SH-SY5Y (cell line): ENCODE measurements around the gene KIF1A.

Experiments
- GATA2 ChIP-seq: IDR thresholded peaks from 2 replicates; pipeline ENCODE4 v1.6.1; 2011; ENCODE audit warnings: mild to moderate bottlenecking, low read depth, low read length
- GATA3 ChIP-seq: IDR thresholded peaks from 2 replicates; pipeline ENCODE4 v1.6.1; 2011; ENCODE audit warnings: low read depth, mild to moderate bottlenecking, low read length, moderate library complexity

- TF ChIP-seq GATA3 (no peak), GATA2 (no peak)
Measured at GRCh38 chr2:240851078-240851991, 31.3 kb upstream of the KIF1A start.
